GM12878 (cell line): ENCODE data around the gene ASPG. TPM values are rescaled to one million over a fixed set of nuclear protein-coding genes. Genes with fewer than 3 reads are reported as not detected.

Source experiments
- GATAD2B ChIP-seq: fragments of 450-650 bp; conservative IDR thresholded peaks from 2 replicates; pipeline ENCODE4 v1.6.1; 2017; ENCODE audit warnings: low read depth, mild to moderate bottlenecking, moderate library complexity
- IKZF2 ChIP-seq, 2 experiments: fragments of 450-650 bp; IDR thresholded peaks; 2 replicates each; pipeline ENCODE4 v1.6.1; 2017; ENCODE audit warnings: mild to moderate bottlenecking in 2 of 2, moderate library complexity in 2 of 2
- NFYA ChIP-seq: IDR thresholded peaks from 2 replicates; pipeline ENCODE4 v1.6.1; 2011; ENCODE audit warnings: low read depth, mild to moderate bottlenecking, low read length, improper control_type of control experiment, borderline replicate concordance
- POLR2AphosphoS5 ChIP-seq: IDR thresholded peaks from 2 replicates; pipeline ENCODE4 v1.6.1; 2011; ENCODE audit warnings: mild to moderate bottlenecking, low read length, inconsistent platforms
- RAD21 ChIP-seq: IDR thresholded peaks from 2 replicates; pipeline ENCODE4 v1.6.1; 2011; ENCODE audit warnings: mild to moderate bottlenecking, low read depth, low read length, moderate library complexity; ENCODE audit not compliant: insufficient read depth
- RELB ChIP-seq: fragments of 450-650 bp; IDR thresholded peaks from 2 replicates; pipeline ENCODE4 v1.6.1; 2017; ENCODE audit warnings: low read depth, mild to moderate bottlenecking, moderate library complexity
- RFX5 ChIP-seq: IDR thresholded peaks from 2 replicates; pipeline ENCODE4 v1.6.1; 2011; ENCODE audit warnings: low read depth, low read length, improper control_type of control experiment
- SUZ12 ChIP-seq: fragments of 200-600 bp; sonication (generic); IDR thresholded peaks from one replicate; pipeline ENCODE4 v1.6.1; 2018; ENCODE audit warnings: antibody characterized with exemption, mild to moderate bottlenecking; ENCODE audit not compliant: unreplicated experiment
- USF2 ChIP-seq: IDR thresholded peaks from 2 replicates; pipeline ENCODE4 v1.6.1; 2011; ENCODE audit warnings: low read depth, low read length, improper control_type of control experiment, borderline replicate concordance
- ZBTB4 ChIP-seq: fragments of 450-650 bp; formaldehyde crosslinking; IDR thresholded peaks from 2 replicates; pipeline ENCODE4 v1.4.0; 2022; ENCODE audit warnings: mild to moderate bottlenecking, moderate library complexity
- polyA plus RNA-seq, 11 experiments: library from polyadenylated mRNA; depleted of rRNA in 4 of 11; unstranded in 6 of 11; stranded (reverse) in 5 of 11; fragments of >200 nt; fragmentation: Nextera tagmentation in 4 of 11; fragmentation: Illumina TruSeq in 1 of 11; extraction: Ambion mirVana in 4 of 11; extraction: Trizol in 1 of 11; gene quantifications; 1 replicate in 1 of 11; 2 replicates in 10 of 11; pipeline versions ENCODE4 v1.2.1 to v1.2.3, GENCODE V29; 2011 to 2016; ENCODE audit warnings: inconsistent platforms in 2 of 11, missing spikeins in 2 of 11, low read depth in 1 of 11
- total RNA-seq, 4 experiments: library from RNA; depleted of rRNA in 3 of 4; stranded (reverse); fragments of >200 nt in 3 of 4; fragmentation: Illumina TruSeq in 1 of 4; extraction: Trizol in 1 of 4; gene quantifications; 2 replicates each; pipeline versions ENCODE4 v1.2.1 to v1.2.3, GENCODE V29; 2013 to 2021
- TF ChIP-seq, protein P1 (sequence below): IDR thresholded peaks from 2 replicates; pipeline ENCODE4 v1.6.1; 2011; ENCODE audit warnings: borderline replicate concordance, low read depth, mild to moderate bottlenecking, moderate library complexity, mixed read lengths, low read length; ENCODE audit not compliant: insufficient read depth; ENCODE audit errors: extremely low read length
- TF ChIP-seq, protein P2 (sequence below): fragments of 450-650 bp; IDR thresholded peaks from 2 replicates; pipeline ENCODE4 v1.6.1; 2018; ENCODE audit warnings: borderline replicate concordance, mild to moderate bottlenecking; ENCODE audit not compliant: partially characterized antibody

ASPG gene
- total and polyA plus RNA-seq, 10 of the 15 experiments (the other 5 are each of a cell fraction or from before 2014, with no cell fraction given) = not detected

GRCh38 chr14:104121142-104121541 lies 35.6 kb downstream of the ASPG start (continued):
- no peak for TF ChIP-seq RAD21
- TF ChIP-seq RELB = no peak
- no peak for TF ChIP-seq NFYA
- no peak for TF ChIP-seq GATAD2B
- TF ChIP-seq USF2 = no peak
- TF ChIP-seq, protein P1, sequence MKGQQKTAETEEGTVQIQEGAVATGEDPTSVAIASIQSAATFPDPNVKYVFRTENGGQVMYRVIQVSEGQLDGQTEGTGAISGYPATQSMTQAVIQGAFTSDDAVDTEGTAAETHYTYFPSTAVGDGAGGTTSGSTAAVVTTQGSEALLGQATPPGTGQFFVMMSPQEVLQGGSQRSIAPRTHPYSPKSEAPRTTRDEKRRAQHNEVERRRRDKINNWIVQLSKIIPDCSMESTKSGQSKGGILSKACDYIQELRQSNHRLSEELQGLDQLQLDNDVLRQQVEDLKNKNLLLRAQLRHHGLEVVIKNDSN = no peak
- TF ChIP-seq POLR2AphosphoS5 = no peak
- TF ChIP-seq, protein P2, sequence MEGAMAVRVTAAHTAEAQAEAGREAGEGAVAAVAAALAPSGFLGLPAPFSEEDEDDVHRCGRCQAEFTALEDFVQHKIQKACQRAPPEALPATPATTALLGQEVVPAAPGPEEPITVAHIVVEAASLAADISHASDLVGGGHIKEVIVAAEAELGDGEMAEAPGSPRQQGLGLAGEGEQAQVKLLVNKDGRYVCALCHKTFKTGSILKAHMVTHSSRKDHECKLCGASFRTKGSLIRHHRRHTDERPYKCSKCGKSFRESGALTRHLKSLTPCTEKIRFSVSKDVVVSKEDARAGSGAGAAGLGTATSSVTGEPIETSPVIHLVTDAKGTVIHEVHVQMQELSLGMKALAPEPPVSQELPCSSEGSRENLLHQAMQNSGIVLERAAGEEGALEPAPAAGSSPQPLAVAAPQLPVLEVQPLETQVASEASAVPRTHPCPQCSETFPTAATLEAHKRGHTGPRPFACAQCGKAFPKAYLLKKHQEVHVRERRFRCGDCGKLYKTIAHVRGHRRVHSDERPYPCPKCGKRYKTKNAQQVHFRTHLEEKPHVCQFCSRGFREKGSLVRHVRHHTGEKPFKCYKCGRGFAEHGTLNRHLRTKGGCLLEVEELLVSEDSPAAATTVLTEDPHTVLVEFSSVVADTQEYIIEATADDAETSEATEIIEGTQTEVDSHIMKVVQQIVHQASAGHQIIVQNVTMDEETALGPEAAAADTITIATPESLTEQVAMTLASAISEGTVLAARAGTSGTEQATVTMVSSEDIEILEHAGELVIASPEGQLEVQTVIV = no peak
- TF ChIP-seq RFX5 = no peak
- no peak for TF ChIP-seq IKZF2 (IDR thresholded peaks at IDR 0.05)
- no peak for TF ChIP-seq ZBTB4 (CRISPR knock-in tag)
- TF ChIP-seq SUZ12 = no peak
